A549 (cell line): ENCODE measurements around the gene CLSTN2.

Experiments used
- EHMT2 ChIP-seq: fragments of 200-600 bp; sonication (generic); IDR thresholded peaks from 2 replicates; pipeline ENCODE4 v1.6.1; 2016; ENCODE audit warnings: antibody characterized with exemption, low read depth, mild to moderate bottlenecking, moderate library complexity
- JUNB ChIP-seq: fragments of >200 bp; sonication (Bioruptor Twin); formaldehyde crosslinking; IDR thresholded peaks from 2 replicates; pipeline ENCODE4 v1.6.1; 2016
- KDM1A ChIP-seq: fragments of 200-600 bp; sonication (generic); IDR thresholded peaks from 2 replicates; pipeline ENCODE4 v1.6.1; 2016; ENCODE audit warnings: low read depth, mild to moderate bottlenecking
- MYC ChIP-seq: IDR thresholded peaks from 2 replicates; pipeline ENCODE4 v1.6.1; 2012; ENCODE audit warnings: mild to moderate bottlenecking, inconsistent platforms, low read length, improper control_type of control experiment, borderline replicate concordance
- PHF8 ChIP-seq: fragments of 200-600 bp; sonication (generic); IDR thresholded peaks from 2 replicates; pipeline ENCODE4 v1.6.1; 2016; ENCODE audit warnings: low read depth, mild to moderate bottlenecking, antibody characterized with exemption, moderate library complexity, borderline replicate concordance
- POLR2A ChIP-seq: IDR thresholded peaks from 2 replicates; pipeline ENCODE4 v1.6.1; 2012; ENCODE audit warnings: mild to moderate bottlenecking, low read length
- RCOR1 ChIP-seq: fragments of 150-350 bp; IDR thresholded peaks from 2 replicates; pipeline ENCODE4 v1.6.1; 2014; ENCODE audit warnings: antibody characterized with exemption, low read length, low read depth
- ZFP36 ChIP-seq: fragments of 450-650 bp; IDR thresholded peaks from 2 replicates; pipeline ENCODE4 v1.6.1; 2014; ENCODE audit warnings: borderline replicate concordance; ENCODE audit not compliant: partially characterized antibody
- ZNF302 ChIP-seq: fragments of 250-450 bp; sonication (Bioruptor Pico); IDR thresholded peaks from 2 replicates; pipeline ENCODE4 v1.9.0; 2021; ENCODE audit warnings: inconsistent platforms, mild to moderate bottlenecking, moderate library complexity
- TF ChIP-seq, protein P1 (sequence below): fragments of >200 bp; sonication (Bioruptor Twin); formaldehyde crosslinking; IDR thresholded peaks from 3 replicates; pipeline ENCODE4 v1.5.1; 2016
- TF ChIP-seq, protein P2 (sequence below): fragments of 200-600 bp; sonication (generic); IDR thresholded peaks from 2 replicates; pipeline ENCODE4 v1.6.1; 2016; ENCODE audit warnings: antibody characterized with exemption, mild to moderate bottlenecking, moderate library complexity

DNA sequence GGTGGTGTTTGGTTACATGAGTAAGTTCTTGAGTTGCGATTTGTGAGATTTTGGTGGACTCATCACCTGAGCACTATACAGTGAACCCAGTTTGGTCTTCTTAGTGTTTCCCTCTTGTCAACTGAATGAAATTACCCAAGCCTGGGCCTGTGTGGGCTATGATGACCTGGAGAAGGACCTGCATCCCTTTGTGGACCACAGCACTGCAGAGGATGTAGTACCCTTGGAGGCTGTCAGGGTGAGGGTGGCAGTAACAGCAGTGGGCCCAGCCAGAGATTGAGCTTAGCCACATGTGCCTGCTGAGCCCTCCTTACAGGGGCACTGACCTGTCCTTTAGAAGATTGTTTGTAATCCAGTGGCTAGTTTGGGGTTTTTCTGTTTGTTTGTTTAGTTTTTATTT is 492.8 kb downstream of the CLSTN2 start:
- TF ChIP-seq, protein P1, sequence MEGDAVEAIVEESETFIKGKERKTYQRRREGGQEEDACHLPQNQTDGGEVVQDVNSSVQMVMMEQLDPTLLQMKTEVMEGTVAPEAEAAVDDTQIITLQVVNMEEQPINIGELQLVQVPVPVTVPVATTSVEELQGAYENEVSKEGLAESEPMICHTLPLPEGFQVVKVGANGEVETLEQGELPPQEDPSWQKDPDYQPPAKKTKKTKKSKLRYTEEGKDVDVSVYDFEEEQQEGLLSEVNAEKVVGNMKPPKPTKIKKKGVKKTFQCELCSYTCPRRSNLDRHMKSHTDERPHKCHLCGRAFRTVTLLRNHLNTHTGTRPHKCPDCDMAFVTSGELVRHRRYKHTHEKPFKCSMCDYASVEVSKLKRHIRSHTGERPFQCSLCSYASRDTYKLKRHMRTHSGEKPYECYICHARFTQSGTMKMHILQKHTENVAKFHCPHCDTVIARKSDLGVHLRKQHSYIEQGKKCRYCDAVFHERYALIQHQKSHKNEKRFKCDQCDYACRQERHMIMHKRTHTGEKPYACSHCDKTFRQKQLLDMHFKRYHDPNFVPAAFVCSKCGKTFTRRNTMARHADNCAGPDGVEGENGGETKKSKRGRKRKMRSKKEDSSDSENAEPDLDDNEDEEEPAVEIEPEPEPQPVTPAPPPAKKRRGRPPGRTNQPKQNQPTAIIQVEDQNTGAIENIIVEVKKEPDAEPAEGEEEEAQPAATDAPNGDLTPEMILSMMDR, result no peak
- TF ChIP-seq MYC (no peak), KDM1A (no peak), POLR2A (no peak), ZNF302 (CRISPR knock-in tag) (no peak), RCOR1 (no peak), JUNB (no peak), ZFP36 (no peak), EHMT2 (no peak), PHF8 (no peak)
- TF ChIP-seq, protein P2, sequence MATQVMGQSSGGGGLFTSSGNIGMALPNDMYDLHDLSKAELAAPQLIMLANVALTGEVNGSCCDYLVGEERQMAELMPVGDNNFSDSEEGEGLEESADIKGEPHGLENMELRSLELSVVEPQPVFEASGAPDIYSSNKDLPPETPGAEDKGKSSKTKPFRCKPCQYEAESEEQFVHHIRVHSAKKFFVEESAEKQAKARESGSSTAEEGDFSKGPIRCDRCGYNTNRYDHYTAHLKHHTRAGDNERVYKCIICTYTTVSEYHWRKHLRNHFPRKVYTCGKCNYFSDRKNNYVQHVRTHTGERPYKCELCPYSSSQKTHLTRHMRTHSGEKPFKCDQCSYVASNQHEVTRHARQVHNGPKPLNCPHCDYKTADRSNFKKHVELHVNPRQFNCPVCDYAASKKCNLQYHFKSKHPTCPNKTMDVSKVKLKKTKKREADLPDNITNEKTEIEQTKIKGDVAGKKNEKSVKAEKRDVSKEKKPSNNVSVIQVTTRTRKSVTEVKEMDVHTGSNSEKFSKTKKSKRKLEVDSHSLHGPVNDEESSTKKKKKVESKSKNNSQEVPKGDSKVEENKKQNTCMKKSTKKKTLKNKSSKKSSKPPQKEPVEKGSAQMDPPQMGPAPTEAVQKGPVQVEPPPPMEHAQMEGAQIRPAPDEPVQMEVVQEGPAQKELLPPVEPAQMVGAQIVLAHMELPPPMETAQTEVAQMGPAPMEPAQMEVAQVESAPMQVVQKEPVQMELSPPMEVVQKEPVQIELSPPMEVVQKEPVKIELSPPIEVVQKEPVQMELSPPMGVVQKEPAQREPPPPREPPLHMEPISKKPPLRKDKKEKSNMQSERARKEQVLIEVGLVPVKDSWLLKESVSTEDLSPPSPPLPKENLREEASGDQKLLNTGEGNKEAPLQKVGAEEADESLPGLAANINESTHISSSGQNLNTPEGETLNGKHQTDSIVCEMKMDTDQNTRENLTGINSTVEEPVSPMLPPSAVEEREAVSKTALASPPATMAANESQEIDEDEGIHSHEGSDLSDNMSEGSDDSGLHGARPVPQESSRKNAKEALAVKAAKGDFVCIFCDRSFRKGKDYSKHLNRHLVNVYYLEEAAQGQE, result no peak
